HG03045 (cell line): ENCODE measurements around the gene YBX2.
A peak's percentile ranks its signal among the peaks of the same experiment; 100 is the strongest.
"Not testable (repeated sequence)": the region's sequence is repeated elsewhere in the genome, so short reads cannot be mapped to it uniquely, and the experiment has no call there.

Experiments used
- ATAC-seq: cut with Tn5 transposase; IDR thresholded peaks from one replicate; pipeline ENCODE4 v1.9.1; 2021; ENCODE audit warnings: mild to moderate bottlenecking, moderate library complexity; ENCODE audit not compliant: unreplicated experiment

The YBX2 gene

DNA sequence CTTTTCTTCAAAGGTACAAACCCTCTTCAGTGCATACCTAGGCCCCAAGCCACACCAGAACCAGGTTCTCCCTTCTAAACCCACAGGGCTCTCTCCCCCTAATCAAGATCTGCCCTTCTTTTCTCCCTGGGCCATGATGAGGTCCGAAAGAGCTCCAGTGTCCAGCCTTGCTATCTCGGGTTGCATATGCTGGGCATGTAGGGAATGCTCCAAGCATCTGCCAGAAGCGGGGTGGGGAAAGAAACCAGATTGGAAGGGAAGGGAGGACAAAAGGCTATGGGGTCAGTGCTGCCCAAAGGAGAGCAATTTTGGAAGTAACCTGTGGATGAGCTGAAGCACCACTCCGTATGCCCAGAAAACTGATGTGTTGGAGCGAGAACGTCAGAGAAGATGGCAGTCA lies 45.2 kb downstream of the YBX2 start:
- no peak for ATAC-seq

DNA sequence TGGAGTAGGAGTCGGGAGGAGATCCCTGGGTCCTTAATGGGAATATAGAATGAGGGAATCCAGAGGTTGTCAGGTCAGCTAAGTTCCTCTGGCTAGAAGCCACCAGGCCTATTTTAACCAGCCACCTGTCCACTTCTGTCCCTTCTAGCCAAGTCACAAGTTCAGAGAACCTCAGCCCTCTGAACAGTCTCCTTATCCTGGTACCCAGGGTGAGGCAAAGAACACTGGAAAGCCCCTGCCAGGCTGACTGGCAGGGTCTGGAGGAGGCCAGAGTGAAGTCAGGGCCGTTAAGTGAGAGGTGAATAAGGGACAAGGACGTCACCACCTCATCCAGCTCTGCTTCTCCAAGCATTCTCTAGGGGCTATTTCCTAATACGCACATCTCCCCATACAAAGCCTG lies 45.6 kb downstream of the YBX2 start:
- ATAC-seq = no peak

DNA sequence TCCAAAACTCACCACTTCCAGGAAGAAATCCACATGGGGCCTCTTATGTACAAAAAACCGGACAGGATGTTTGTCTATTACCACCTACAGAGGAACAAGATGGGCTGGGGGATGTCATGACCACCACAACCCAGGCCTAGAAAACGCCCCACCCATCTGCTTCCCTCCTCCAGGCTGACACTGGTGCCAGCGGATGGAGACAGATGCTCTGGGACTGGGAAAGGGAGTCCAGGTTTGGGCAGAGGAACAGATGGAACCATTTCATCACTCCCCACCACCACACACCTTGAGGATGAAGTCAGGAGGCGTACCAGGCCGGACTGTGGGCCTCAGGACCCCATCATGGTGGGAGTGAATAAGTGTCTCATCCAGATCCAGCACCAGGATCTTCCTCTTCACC lies 47.7 kb downstream of the YBX2 start:
- no peak for ATAC-seq

DNA sequence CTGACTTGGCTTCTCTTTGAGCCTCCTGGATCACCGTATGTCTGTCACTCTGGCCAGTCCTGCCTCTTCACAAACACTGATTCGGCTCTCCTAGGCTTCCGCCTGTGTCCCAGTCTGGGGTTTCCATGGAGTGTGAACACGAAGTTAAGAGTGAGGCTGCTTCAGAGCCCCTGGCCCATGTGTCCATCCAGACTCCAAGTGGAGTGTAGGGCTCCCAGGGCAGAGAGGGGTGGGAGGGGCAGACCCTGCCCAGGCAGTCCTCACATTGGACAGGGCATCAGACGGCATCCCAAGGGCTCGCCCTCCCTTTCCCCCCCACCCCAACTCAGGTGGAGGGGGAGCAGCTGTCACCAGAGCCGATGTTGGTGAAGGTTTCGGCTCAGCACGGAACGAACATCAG lies 50.6 kb downstream of the YBX2 start:
- ATAC-seq = not testable (repeated sequence)

DNA sequence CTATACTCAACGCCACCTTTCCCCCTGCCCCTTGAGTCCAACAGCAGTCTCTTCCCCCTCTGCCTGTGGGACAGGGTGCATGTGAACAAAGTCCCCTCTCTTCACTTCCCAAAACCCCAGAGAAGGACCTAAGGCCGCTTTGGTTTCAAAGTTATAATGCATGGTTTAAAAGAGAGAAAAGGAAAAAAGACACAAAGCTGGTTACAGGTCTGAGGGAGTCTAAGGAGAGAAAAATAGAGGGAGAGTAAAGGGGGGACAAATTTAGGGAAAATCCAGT lies 51.0 kb downstream of the YBX2 start:
- no peak for ATAC-seq

DNA sequence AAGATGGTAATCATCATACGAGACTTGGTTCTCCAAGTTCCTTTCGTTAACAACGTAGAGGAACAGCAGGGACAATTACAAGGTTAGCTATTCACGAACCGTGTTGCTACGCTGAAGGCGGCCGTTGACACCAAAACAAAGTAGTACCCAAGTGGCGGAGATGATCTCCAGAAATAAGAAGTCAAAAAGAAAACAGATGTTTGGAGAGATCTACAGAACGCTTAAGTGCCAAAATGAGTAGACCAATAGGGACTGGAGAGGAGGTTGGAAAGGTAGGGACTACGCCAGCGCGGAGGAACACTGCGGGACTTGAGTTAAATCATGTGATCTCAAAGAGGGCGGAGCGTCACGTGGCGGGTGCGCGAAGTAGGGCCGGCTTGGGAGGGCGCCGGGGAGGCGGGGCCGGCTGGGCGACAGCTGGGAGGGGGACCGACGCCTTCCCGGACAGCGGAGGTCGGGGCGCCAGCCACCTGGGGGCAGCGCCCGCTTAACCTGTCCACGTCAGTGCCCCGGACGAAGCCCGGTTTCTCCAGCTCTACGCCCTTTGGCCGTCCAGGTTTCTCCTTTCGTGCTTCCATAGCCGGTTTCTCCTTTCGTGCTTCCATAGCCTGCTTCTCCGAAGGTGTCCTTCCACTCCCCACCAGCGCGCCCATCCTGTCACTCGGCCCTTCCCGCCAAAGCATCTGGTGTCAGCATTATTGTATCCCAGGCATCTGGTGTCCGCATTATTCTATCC lies 51.6 kb downstream of the YBX2 start:
- peak; percentile 47 for ATAC-seq

DNA sequence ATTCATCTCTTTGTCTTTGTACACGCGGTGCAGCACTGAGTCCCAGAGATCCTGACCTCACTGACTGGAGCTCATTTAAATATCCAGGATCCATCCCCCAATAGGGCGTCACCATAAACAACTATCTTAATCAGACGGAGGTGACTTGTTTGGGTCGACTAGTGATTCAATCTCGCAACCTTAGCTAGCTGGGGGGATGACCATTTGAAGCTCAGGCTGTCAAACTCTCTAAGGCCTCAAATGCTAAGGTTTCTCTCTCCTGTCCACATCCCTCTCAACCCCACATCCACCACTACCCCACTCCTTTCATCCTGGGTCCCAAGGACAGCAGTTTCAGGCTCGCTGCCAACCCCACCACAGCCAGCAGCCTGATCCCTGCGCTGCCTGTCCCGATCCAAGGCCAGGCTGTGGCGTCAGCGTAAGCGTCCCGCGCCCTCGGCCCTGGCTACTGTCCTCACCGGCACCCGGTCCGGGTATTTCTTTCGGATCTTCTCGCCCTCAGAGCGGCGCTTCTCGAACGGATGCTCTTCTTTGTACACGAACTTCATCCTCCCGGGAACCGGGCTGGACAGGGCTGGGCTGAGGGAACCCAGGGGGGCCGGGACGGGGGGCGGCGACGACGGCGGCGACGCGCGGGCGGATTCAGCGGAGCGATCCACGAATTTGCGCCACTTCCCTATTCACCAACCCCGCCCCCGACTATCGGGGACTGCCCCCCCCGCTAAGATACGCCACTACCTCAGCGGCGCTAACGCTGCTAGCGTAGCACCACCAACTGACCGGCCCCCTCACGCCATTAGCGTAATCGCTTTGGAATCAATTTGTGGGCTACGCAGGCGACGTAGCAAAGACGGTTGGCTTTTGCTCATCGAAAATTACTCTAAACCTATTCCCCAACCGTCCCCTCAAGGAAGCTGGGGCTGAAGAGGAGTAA lies 52.4 kb downstream of the YBX2 start, which contains the start of gene GABARAP:
Gene GABARAP (minus strand): TSS at position 667 of the 934 bp plus-strand sequence. CDS start 119 bp downstream, at position 548.
- ATAC-seq = peak; percentile 34

DNA sequence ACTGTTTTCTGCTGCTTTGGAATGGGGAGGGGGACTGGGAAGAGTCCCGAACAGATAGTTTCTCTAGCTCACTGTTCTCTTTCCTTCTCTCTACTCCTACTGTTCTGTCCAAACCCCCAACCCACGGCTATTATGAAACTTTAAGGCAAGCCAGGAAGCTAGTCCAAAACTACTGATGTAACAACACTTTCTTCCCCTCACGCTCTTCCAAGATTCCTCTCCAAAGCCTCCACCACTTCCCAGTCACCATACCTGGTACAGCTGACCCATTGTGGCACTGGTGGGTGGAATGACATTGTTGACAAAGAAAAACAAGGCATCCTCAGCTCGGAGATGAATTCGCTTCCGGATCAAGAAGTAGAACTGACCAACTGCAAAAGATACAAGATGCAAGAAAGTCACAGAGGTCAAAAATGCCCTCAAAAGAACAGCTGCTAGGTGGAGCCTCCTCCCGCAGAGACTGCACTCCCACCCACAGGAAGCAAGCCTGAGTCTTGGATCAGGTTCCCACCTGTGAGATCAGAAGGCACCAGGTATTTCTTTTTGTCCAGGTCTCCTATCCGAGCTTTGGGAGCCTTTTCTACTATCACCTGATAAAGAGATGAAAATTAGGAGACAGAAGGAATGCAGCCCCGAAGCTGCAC lies 53.2 kb downstream of the YBX2 start:
- no peak for ATAC-seq

DNA sequence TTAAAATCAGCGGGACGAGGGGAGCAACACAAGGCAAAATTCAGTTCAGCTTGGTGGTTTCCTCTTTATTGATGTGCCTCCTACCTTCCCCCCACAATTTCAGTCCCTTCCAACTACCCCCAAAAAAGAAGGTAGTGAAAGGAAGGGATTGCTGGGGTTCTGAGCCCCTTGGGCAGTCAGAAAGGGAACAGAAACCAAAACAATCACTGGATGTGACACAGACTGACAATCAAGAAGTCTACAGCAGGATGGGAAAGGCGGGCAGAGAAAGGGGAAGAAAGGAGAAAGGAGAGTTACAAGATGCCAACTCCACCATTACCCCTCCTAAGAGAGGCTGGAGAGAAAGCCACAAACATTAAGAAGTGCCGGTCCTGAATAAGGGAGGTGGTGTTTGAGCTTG lies 54.1 kb downstream of the YBX2 start:
- no peak for ATAC-seq

DNA sequence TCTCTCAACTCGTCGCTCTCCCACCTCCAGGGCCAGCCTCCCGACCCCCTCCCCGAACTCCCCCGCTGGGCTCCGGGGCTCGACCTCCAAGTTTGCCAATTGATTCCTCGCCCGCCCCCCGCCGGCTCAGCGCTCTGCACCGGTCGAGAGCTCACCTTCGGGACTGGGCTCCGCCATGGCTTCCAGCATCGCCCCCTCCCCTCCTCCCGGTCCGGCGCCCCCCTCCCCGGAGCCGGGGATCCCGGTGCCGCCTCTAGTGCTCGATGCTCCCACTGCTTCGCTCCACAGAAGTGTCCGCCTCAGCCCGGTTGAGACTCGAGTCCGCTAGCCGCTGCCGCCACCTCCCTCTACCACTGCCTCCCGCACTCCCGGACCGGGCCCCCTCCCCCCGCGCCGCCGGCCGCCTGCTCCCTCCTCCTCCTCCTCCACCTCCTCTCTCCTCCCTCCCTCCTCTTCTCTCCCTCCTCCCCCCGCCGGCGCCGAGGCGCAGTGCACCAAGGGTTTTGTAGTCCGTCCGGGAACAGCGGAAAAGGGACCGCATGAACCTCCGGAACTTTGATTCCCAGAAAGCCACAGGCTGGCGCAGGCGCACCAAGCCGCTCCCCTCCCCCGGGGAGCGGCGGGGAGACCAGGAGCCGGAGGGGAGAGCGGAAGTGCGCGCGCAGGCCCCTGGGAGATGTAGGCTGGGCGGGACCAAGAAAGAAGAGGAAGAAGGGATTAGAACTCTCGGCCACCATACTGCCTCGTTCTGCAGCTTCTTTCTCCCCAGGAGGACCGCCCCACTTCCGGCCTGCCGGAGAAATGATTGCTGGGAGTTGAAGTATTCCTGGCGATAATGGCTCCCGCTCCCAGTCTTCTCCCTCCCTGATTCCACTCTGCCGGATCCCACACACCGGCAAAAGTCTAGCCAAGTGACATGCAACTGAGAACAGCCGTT lies 55.1 kb downstream of the YBX2 start, which contains the start of gene PHF23:
Gene PHF23 (minus strand): TSS at position 367 of the 937 bp plus-strand sequence. CDS start 178 bp downstream, at position 189.
- ATAC-seq = peak; percentile 48

DNA sequence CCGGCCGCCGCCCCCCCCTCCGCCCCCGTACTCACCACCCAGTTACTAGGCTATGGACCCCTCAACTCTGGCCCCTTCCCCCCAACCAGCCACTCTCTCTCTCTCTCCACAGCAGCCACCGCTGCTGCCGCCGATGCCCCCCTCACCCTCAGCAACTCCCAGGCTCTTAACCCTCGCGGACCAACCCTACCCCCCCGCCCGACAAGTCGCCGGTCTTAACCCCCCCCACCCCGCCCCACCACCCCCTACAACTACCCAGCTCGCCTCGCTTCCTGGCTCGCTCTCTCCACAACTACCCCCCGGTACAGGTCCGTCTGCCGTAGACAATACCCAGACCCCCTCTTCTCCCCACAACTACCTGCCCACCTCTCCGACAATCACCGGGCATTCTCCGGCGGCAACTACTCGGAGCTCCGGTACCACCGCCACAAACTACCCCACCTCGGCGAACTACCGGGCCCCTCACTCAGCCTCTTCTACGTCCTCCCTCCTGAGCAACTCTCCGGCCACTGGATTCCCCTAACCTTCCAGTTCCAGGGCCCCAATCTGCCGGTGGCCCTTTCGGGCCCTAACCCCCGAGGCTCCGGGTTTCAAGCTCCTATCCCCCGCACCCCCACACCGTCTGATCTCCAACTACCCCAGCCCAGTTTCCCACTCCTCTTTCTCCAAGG lies 55.9 kb downstream of the YBX2 start:
- no peak for ATAC-seq
